ENCODE measurements around the gene LZTR1.
"Not testable (repeated sequence)": the region's sequence is repeated elsewhere in the genome, so short reads cannot be mapped to it uniquely, and the experiment has no call there.

Gene LZTR1

GRCh38 chr22:21038405-21038804 is 56.3 kb downstream of the LZTR1 start:
- no peak for DNase-seq

- not testable (repeated sequence) for DNase-seq
These were observed 57.1 kb downstream of the LZTR1 start for GRCh38 chr22:21039158-21039557.

- DNase-seq = no peak
These were observed 59.8 kb downstream of the LZTR1 start for GRCh38 chr22:21041937-21042336.

GRCh38 chr22:21042978-21043859 is 61.1 kb downstream of the LZTR1 start:
- no peak for DNase-seq

- DNase-seq = no peak
These were observed 61.9 kb downstream of the LZTR1 start for GRCh38 chr22:21043860-21044535.

- no peak for DNase-seq
These were observed 63.0 kb downstream of the LZTR1 start for GRCh38 chr22:21044931-21045584.

GRCh38 chr22:21045585-21046294 is 63.6 kb downstream of the LZTR1 start, which contains the start of gene LRRC74B:
Gene LRRC74B (plus strand): TSS chr22:21045946. CDS start chr22:21045987, 41 bp downstream.
- peak; percentile 77 to 85 for DNase-seq

GRCh38 chr22:21047035-21047661 is 65.1 kb downstream of the LZTR1 start:
- DNase-seq = no peak

- DNase-seq = no peak
These were observed 65.6 kb downstream of the LZTR1 start for GRCh38 chr22:21047730-21048129.

GRCh38 chr22:21048448-21048847 is 66.4 kb downstream of the LZTR1 start:
- not testable (repeated sequence) for DNase-seq

Data from NCI-H2081 (cell line).